ENCODE measurements around the gene POTEJ. TPM values are rescaled to one million over a fixed set of nuclear protein-coding genes. Genes with fewer than 3 reads are reported as not detected.
"Not testable (repeated sequence)": the region's sequence is repeated elsewhere in the genome, so short reads cannot be mapped to it uniquely, and the experiment has no call there.

Gene POTEJ
- total RNA-seq (2014; rRNA removed), result not detected in 2 replicates
- Bru-seq, nascent RNA, result not detected
- percentile 1 among the genes with signal in this experiment for BruChase-seq, experiment 1, labeled RNA remaining after a 6-hour chase
- BruChase-seq, experiment 2, labeled RNA remaining after a 2-hour chase, result not detected
- long read RNA-seq, result 0 reads

GRCh38 chr2:130611140-130611539 lies at the start of gene POTEJ:
TSS of gene POTEJ (plus strand) at chr2:130611440. CDS start at chr2:130611533, 93 bp downstream.
- POLR2A ChIA-PET (ENCODE audit: unreplicated experiment); H3K9me3 ChIP-seq (ENCODE audit: low read length); DNase-seq; ATAC-seq; CTCF ChIA-PET; H4K20me1 ChIP-seq (ENCODE audit: low read length); H3K9me2 ChIP-seq (replicated peaks; ENCODE audit: low read length); H3K79me2 ChIP-seq (ENCODE audit: low read length); H3K27ac ChIP-seq (ENCODE audit: low read length); H3K27me3 ChIP-seq (ENCODE audit: low read length); H3K4me1 ChIP-seq (ENCODE audit: insufficient read depth, low read length); H3K36me3 ChIP-seq (ENCODE audit: low read depth, low read length); intact Hi-C loops (cut with micrococcal nuclease); H3K4me3 ChIP-seq (ENCODE audit: low read length); BruUV-seq (replicated peaks); H3K9ac ChIP-seq (ENCODE audit: low read length); H3K4me2 ChIP-seq (ENCODE audit: low read length); H3F3A ChIP-seq (ENCODE audit: low read length, unreplicated experiment); H2AFZ ChIP-seq (ENCODE audit: low read length): not testable (repeated sequence)

- H3K9ac ChIP-seq (ENCODE audit: low read length); H4K20me1 ChIP-seq (ENCODE audit: low read length); BruUV-seq (replicated peaks); H2AFZ ChIP-seq (ENCODE audit: low read length); intact Hi-C loops (cut with micrococcal nuclease); H3K9me2 ChIP-seq (replicated peaks; ENCODE audit: low read length); H3K4me1 ChIP-seq (ENCODE audit: insufficient read depth, low read length); H3F3A ChIP-seq (ENCODE audit: low read length, unreplicated experiment); POLR2A ChIA-PET (ENCODE audit: unreplicated experiment); ATAC-seq; DNase-seq; H3K4me3 ChIP-seq (ENCODE audit: low read length); H3K27ac ChIP-seq (ENCODE audit: low read length); H3K9me3 ChIP-seq (ENCODE audit: low read length); CTCF ChIA-PET; H3K79me2 ChIP-seq (ENCODE audit: low read length); H3K36me3 ChIP-seq (ENCODE audit: low read depth, low read length); H3K4me2 ChIP-seq (ENCODE audit: low read length); H3K27me3 ChIP-seq (ENCODE audit: low read length): not testable (repeated sequence)
These were observed 45.1 kb upstream of the POTEJ start for GRCh38 chr2:130566165-130566564.

- H3K4me3 ChIP-seq (ENCODE audit: low read length); H3K27me3 ChIP-seq (ENCODE audit: low read length); H2AFZ ChIP-seq (ENCODE audit: low read length); H3K9me3 ChIP-seq (ENCODE audit: low read length); DNase-seq; H3K36me3 ChIP-seq (ENCODE audit: low read depth, low read length); H3K9ac ChIP-seq (ENCODE audit: low read length); H4K20me1 ChIP-seq (ENCODE audit: low read length); H3K4me1 ChIP-seq (ENCODE audit: insufficient read depth, low read length); POLR2A ChIA-PET (ENCODE audit: unreplicated experiment); H3K4me2 ChIP-seq (ENCODE audit: low read length); BruUV-seq (replicated peaks); H3K79me2 ChIP-seq (ENCODE audit: low read length); H3K27ac ChIP-seq (ENCODE audit: low read length); H3K9me2 ChIP-seq (replicated peaks; ENCODE audit: low read length); CTCF ChIA-PET; intact Hi-C loops (cut with micrococcal nuclease); H3F3A ChIP-seq (ENCODE audit: low read length, unreplicated experiment); ATAC-seq: not testable (repeated sequence)
These were observed 39.3 kb upstream of the POTEJ start for GRCh38 chr2:130571929-130572328.

- H3K9ac ChIP-seq (ENCODE audit: low read length); H3K4me3 ChIP-seq (ENCODE audit: low read length); DNase-seq; H3K4me1 ChIP-seq (ENCODE audit: insufficient read depth, low read length); H3F3A ChIP-seq (ENCODE audit: low read length, unreplicated experiment); H3K79me2 ChIP-seq (ENCODE audit: low read length); H3K36me3 ChIP-seq (ENCODE audit: low read depth, low read length); H2AFZ ChIP-seq (ENCODE audit: low read length); H3K27me3 ChIP-seq (ENCODE audit: low read length); intact Hi-C loops (cut with micrococcal nuclease); POLR2A ChIA-PET (ENCODE audit: unreplicated experiment); H3K9me2 ChIP-seq (replicated peaks; ENCODE audit: low read length); H3K27ac ChIP-seq (ENCODE audit: low read length); H3K9me3 ChIP-seq (ENCODE audit: low read length); BruUV-seq (replicated peaks); H4K20me1 ChIP-seq (ENCODE audit: low read length); ATAC-seq; CTCF ChIA-PET; H3K4me2 ChIP-seq (ENCODE audit: low read length): not testable (repeated sequence)
These were observed 37.0 kb upstream of the POTEJ start for GRCh38 chr2:130574230-130574629.

GRCh38 chr2:130576209-130576784 lies 34.9 kb upstream of the POTEJ start:
- H2AFZ ChIP-seq (ENCODE audit: low read length); H4K20me1 ChIP-seq (ENCODE audit: low read length); H3K4me2 ChIP-seq (ENCODE audit: low read length); H3K36me3 ChIP-seq (ENCODE audit: low read depth, low read length); DNase-seq; H3K27ac ChIP-seq (ENCODE audit: low read length); H3K9me2 ChIP-seq (replicated peaks; ENCODE audit: low read length); CTCF ChIA-PET; H3K27me3 ChIP-seq (ENCODE audit: low read length); H3K79me2 ChIP-seq (ENCODE audit: low read length); ATAC-seq; H3K4me3 ChIP-seq (ENCODE audit: low read length); BruUV-seq (replicated peaks); H3K9me3 ChIP-seq (ENCODE audit: low read length); H3K9ac ChIP-seq (ENCODE audit: low read length); POLR2A ChIA-PET (ENCODE audit: unreplicated experiment); H3F3A ChIP-seq (ENCODE audit: low read length, unreplicated experiment); intact Hi-C loops (cut with micrococcal nuclease); H3K4me1 ChIP-seq (ENCODE audit: insufficient read depth, low read length): not testable (repeated sequence)

- H2AFZ ChIP-seq (ENCODE audit: low read length); CTCF ChIA-PET; H3K9ac ChIP-seq (ENCODE audit: low read length); H3K27ac ChIP-seq (ENCODE audit: low read length); intact Hi-C loops (cut with micrococcal nuclease); H4K20me1 ChIP-seq (ENCODE audit: low read length); BruUV-seq (replicated peaks); H3K9me3 ChIP-seq (ENCODE audit: low read length); H3K36me3 ChIP-seq (ENCODE audit: low read depth, low read length); H3K9me2 ChIP-seq (replicated peaks; ENCODE audit: low read length); H3K4me2 ChIP-seq (ENCODE audit: low read length); H3K4me3 ChIP-seq (ENCODE audit: low read length); POLR2A ChIA-PET (ENCODE audit: unreplicated experiment); H3F3A ChIP-seq (ENCODE audit: low read length, unreplicated experiment); ATAC-seq; H3K27me3 ChIP-seq (ENCODE audit: low read length); H3K4me1 ChIP-seq (ENCODE audit: insufficient read depth, low read length); DNase-seq; H3K79me2 ChIP-seq (ENCODE audit: low read length): not testable (repeated sequence)
These were observed 33.7 kb upstream of the POTEJ start for GRCh38 chr2:130577559-130577958.

GRCh38 chr2:130579121-130579520 lies 32.1 kb upstream of the POTEJ start:
- H3K4me2 ChIP-seq (ENCODE audit: low read length); H3K9me3 ChIP-seq (ENCODE audit: low read length); H3K27me3 ChIP-seq (ENCODE audit: low read length); H3K9ac ChIP-seq (ENCODE audit: low read length); H3F3A ChIP-seq (ENCODE audit: low read length, unreplicated experiment); H3K36me3 ChIP-seq (ENCODE audit: low read depth, low read length); H3K79me2 ChIP-seq (ENCODE audit: low read length); H3K27ac ChIP-seq (ENCODE audit: low read length); H3K4me1 ChIP-seq (ENCODE audit: insufficient read depth, low read length); H4K20me1 ChIP-seq (ENCODE audit: low read length); H3K4me3 ChIP-seq (ENCODE audit: low read length); CTCF ChIA-PET; POLR2A ChIA-PET (ENCODE audit: unreplicated experiment); ATAC-seq; H2AFZ ChIP-seq (ENCODE audit: low read length); DNase-seq; H3K9me2 ChIP-seq (replicated peaks; ENCODE audit: low read length); intact Hi-C loops (cut with micrococcal nuclease); BruUV-seq (replicated peaks): not testable (repeated sequence)

Measured in PC-3 (cell line).